IMR-90 (cell line): Measurements from ENCODE around the gene B9D1. TPM values are rescaled to one million over a fixed set of nuclear protein-coding genes. Genes with fewer than 3 reads are reported as not detected.
A peak's percentile ranks its signal among the peaks of the same experiment; 100 is the strongest.

Experiments used
- ATAC-seq: fragments of 200-7000 bp; cut with Tn5 transposase; 2 replicates; pipeline ENCODE4 v1.9.1; 2020; ENCODE audit warnings: low read depth, mild to moderate bottlenecking, moderate library complexity
- BruUV-seq: library from RNA; stranded (reverse); fragments of 400-500 nt; replicated peaks from 2 replicates; lab custom pipeline; 2021; lab: Mats Ljungman, UMichigan
- CTCF ChIA-PET: fragments of 300-600 bp; formaldehyde crosslinking; extraction: SDS; loops from one replicate; lab custom pipeline; 2021; ENCODE audit warnings: antibody characterized with exemption; lab: Yijun Ruan, JAX
- POLR2A ChIA-PET: fragments of 300-600 bp; sonication (Branson Sonifier 250); formaldehyde crosslinking; loops from one replicate; lab custom pipeline; 2022; ENCODE audit warnings: antibody characterized with exemption; ENCODE audit not compliant: unreplicated experiment; lab: Charles Lee
- DNase-seq: peaks from one replicate; pipeline ENCODE4 v3.0.0; 2013
- H2AFZ ChIP-seq: replicated peaks from 2 replicates; pipeline ENCODE3; 2013; ENCODE audit warnings: low read length, mild to moderate bottlenecking; ENCODE audit not compliant: poor library complexity
- H2AK5ac ChIP-seq: 2 replicates; pipeline ENCODE4 v1.6.1; 2013; ENCODE audit warnings: low read depth, low read length, inconsistent platforms
- H2AK9ac ChIP-seq: replicated peaks from 2 replicates; pipeline ENCODE3; 2013; ENCODE audit warnings: mild to moderate bottlenecking, low read depth, low read length, moderate library complexity; ENCODE audit not compliant: poor library complexity
- H2BK120ac ChIP-seq: 2 replicates; pipeline ENCODE4 v1.6.1; 2013; ENCODE audit warnings: low read depth, low read length, inconsistent platforms
- H2BK15ac ChIP-seq: 3 replicates; pipeline ENCODE4 v1.6.1; 2013; ENCODE audit warnings: low read depth, low read length, inconsistent platforms
- H2BK20ac ChIP-seq: 2 replicates; pipeline ENCODE4 v1.6.1; 2013; ENCODE audit warnings: low read depth, mild to moderate bottlenecking, inconsistent platforms, low read length, moderate library complexity
- H2BK5ac ChIP-seq: 2 replicates; pipeline ENCODE4 v1.6.1; 2013; ENCODE audit warnings: mild to moderate bottlenecking, low read depth, low read length, inconsistent platforms; ENCODE audit not compliant: poor library complexity, severe bottlenecking
- H3K14ac ChIP-seq: replicated peaks from 2 replicates; pipeline ENCODE4 v1.6.1; 2013; ENCODE audit warnings: low read depth, low read length, inconsistent platforms
- H3K18ac ChIP-seq: 2 replicates; pipeline ENCODE4 v1.6.1; 2013; ENCODE audit warnings: low read depth, low read length, control low read depth
- H3K23ac ChIP-seq: 2 replicates; pipeline ENCODE4 v1.6.1; 2013; ENCODE audit warnings: low read depth, low read length, inconsistent platforms
- H3K27ac ChIP-seq: 2 replicates; pipeline ENCODE4 v1.5.1; 2013; ENCODE audit warnings: mild to moderate bottlenecking, control low read depth, low read length; ENCODE audit not compliant: insufficient read depth
- H3K27me3 ChIP-seq: 2 replicates; pipeline ENCODE4 v1.6.1; 2013; ENCODE audit warnings: low read length; ENCODE audit not compliant: control insufficient read depth, insufficient read depth
- H3K36me3 ChIP-seq: 2 replicates; pipeline ENCODE4 v1.6.1; 2013; ENCODE audit warnings: low read length, mixed read lengths; ENCODE audit not compliant: control insufficient read depth, insufficient read depth
- H3K4ac ChIP-seq: 2 replicates; pipeline ENCODE4 v1.6.1; 2013; ENCODE audit warnings: low read depth, low read length, inconsistent platforms
- H3K4me1 ChIP-seq: 2 replicates; pipeline ENCODE4 v1.6.1; 2013; ENCODE audit warnings: low read length, mixed read lengths; ENCODE audit not compliant: control insufficient read depth, insufficient read depth
- H3K4me2 ChIP-seq: 2 replicates; pipeline ENCODE4 v1.6.1; 2013; ENCODE audit warnings: low read depth, mild to moderate bottlenecking, control low read depth, low read length, moderate library complexity
- H3K4me3 ChIP-seq: 2 replicates; pipeline ENCODE4 v1.5.1; 2013; ENCODE audit warnings: low read depth, mild to moderate bottlenecking, control low read depth, low read length, moderate library complexity; ENCODE audit not compliant: insufficient read depth
- H3K56ac ChIP-seq: 2 replicates; pipeline ENCODE4 v1.6.1; 2013; ENCODE audit warnings: low read length, inconsistent platforms; ENCODE audit not compliant: insufficient read depth; ENCODE audit errors: extremely low read depth
- H3K79me1 ChIP-seq, 2 experiments: 2 replicates each; pipeline ENCODE4 v1.6.1; 2013; ENCODE audit warnings: low read length in 2 of 2, inconsistent platforms in 1 of 2, low read depth in 1 of 2
- H3K9ac ChIP-seq: 2 replicates; pipeline ENCODE4 v1.6.1; 2013; ENCODE audit warnings: low read depth, low read length, control low read depth
- H3K9me1 ChIP-seq: 2 replicates; pipeline ENCODE4 v1.6.1; 2013; ENCODE audit warnings: low read length, inconsistent platforms; ENCODE audit not compliant: insufficient read depth
- H3K9me3 ChIP-seq: 2 replicates; pipeline ENCODE4 v1.6.1; 2013; ENCODE audit warnings: low read length; ENCODE audit not compliant: control insufficient read depth, insufficient read depth
- H4K20me1 ChIP-seq: 2 replicates; pipeline ENCODE4 v1.6.1; 2013; ENCODE audit warnings: low read length, inconsistent platforms; ENCODE audit not compliant: insufficient read depth
- H4K5ac ChIP-seq: 2 replicates; pipeline ENCODE4 v1.6.1; 2013; ENCODE audit warnings: mild to moderate bottlenecking, low read depth, low read length, control low read depth
- H4K8ac ChIP-seq, 2 experiments: 2 replicates each; pipeline ENCODE4 v1.6.1; 2013; ENCODE audit warnings: low read depth in 2 of 2, low read length in 2 of 2, control low read depth in 1 of 2, inconsistent platforms in 1 of 2
- H4K91ac ChIP-seq: 2 replicates; pipeline ENCODE4 v1.6.1; 2013; ENCODE audit warnings: low read depth, low read length, inconsistent platforms; ENCODE audit not compliant: insufficient read depth
- MAFK ChIP-seq: IDR thresholded peaks from 2 replicates; pipeline ENCODE4 v1.6.1; 2012; ENCODE audit warnings: low read depth, low read length, improper control_type of control experiment
- MXI1 ChIP-seq: IDR thresholded peaks from 2 replicates; pipeline ENCODE4 v1.6.1; 2012; ENCODE audit warnings: low read depth, mild to moderate bottlenecking, low read length, moderate library complexity, borderline replicate concordance
- NFE2L2 ChIP-seq: fragments of 150-350 bp; IDR thresholded peaks from 2 replicates; pipeline ENCODE4 v1.6.1; 2016; ENCODE audit warnings: low read depth, mild to moderate bottlenecking, low read length
- RAD21 ChIP-seq: IDR thresholded peaks from 2 replicates; pipeline ENCODE4 v1.6.1; 2012; ENCODE audit warnings: low read length, improper control_type of control experiment
- WGBS, 2 experiments: methylation state at CpG; one replicate each; pipeline versions ENCODE4 v1.1.5 to v1.1.7; 2013; ENCODE audit warnings: missing lambda C conversion rate in 2 of 2; ENCODE audit not compliant: insufficient read length in 1 of 2; ENCODE audit errors: extremely low coverage in 2 of 2; 5-methylcytosine and 5-hydroxymethylcytosine counted together
- dilution Hi-C: fragments of 300-500 bp; cut with HindIII; formaldehyde crosslinking; loops from one replicate; pipeline ENCODE4 v1.14.3; 2018; ENCODE audit warnings: low sequenced_read_pairs; ENCODE audit not compliant: unreplicated experiment
- in situ Hi-C: fragments of 300-500 bp; cut with MboI; formaldehyde crosslinking; loops from 3 replicates; pipeline ENCODE4 v1.14.3; 2019; ENCODE audit warnings: low sequenced_read_pairs, inconsistent platforms, mixed read lengths
- intact Hi-C: fragments of 100-400 bp; cut with micrococcal nuclease; formaldehyde crosslinking; loops from 2 replicates; pipeline ENCODE4 v1.10.0; 2022
- polyA plus RNA-seq, 3 experiments: library from polyadenylated mRNA; depleted of rRNA; stranded (reverse); fragments of >200 nt; gene quantifications; 2 replicates each; pipeline ENCODE4 v1.2.3, GENCODE V29; 2012; ENCODE audit warnings: low replicate concordance in 1 of 3
- total RNA-seq: library from RNA; depleted of rRNA; stranded (reverse); fragments of >200 nt; gene quantifications from 2 replicates; pipeline ENCODE4 v1.2.3, GENCODE V29; 2012

B9D1 gene
- total and polyA plus RNA-seq, 2 of the 4 experiments (the other 2 are of a cell fraction): 42.5 to 43.8 TPM

GRCh38 chr17:19322129-19322505 is 40.4 kb downstream of the B9D1 start:
- DNase-seq (no peak), ATAC-seq (no peak)
- peaks cover 9% of the 10 kb centered on the region for H3K4me1 ChIP-seq
- H3K79me1 ChIP-seq: peaks cover 5 to 31% of the 10 kb centered on the region in 2 experiments; a peak in 3 of 4 replicates
- WGBS, 2 experiments: 100% methylated on average over 1 of the region's 5 CpGs; no CpG with 5 or more reads in 1 of the 2 experiments
- peak overlapping the region; percentile 19 for H2AK9ac ChIP-seq
- no peak overlapping the region for H3K18ac ChIP-seq
- H2BK120ac ChIP-seq: no peak overlapping the region
- H3K4me2 ChIP-seq: no peak overlapping the region
- H4K8ac ChIP-seq: no peak overlapping the region
- intact Hi-C loops: no loop called here
- no peak overlapping the region for H2AFZ ChIP-seq
- H2AK5ac ChIP-seq: no peak overlapping the region
- no peaks in the 10 kb centered on the region for H3K27me3 ChIP-seq
- in situ Hi-C loops: no loop called here
- no peak overlapping the region for H3K14ac ChIP-seq
- TF ChIP-seq MAFK (no peak), MXI1 (no peak), NFE2L2 (no peak), RAD21 (no peak)
- H3K27ac ChIP-seq: no peak overlapping the region
- H3K9me3 ChIP-seq: no peaks in the 10 kb centered on the region
- ChIA-PET POLR2A (no interaction called here), CTCF (no interaction called here)
- no peak overlapping the region for H3K9ac ChIP-seq
- no peak overlapping the region for H2BK20ac ChIP-seq
- H4K5ac ChIP-seq: no peak overlapping the region
- dilution Hi-C loops: no loop called here
- no peak overlapping the region for H3K4me3 ChIP-seq
- no peak overlapping the region for H2BK15ac ChIP-seq
- peaks cover 9% of the 10 kb centered on the region; the same call in 1 of the 2 replicates for H3K36me3 ChIP-seq
- H3K56ac ChIP-seq: no peak overlapping the region
- BruUV-seq: no TSS peak
- no peak overlapping the region for H3K23ac ChIP-seq
- H4K91ac ChIP-seq: no peak overlapping the region
- H3K4ac ChIP-seq: no peak overlapping the region
- H2BK5ac ChIP-seq: no peak overlapping the region
- H4K20me1 ChIP-seq: peaks cover 4% of the 10 kb centered on the region; the same call in 1 of the 2 replicates
- H3K9me1 ChIP-seq: peaks cover 15% of the 10 kb centered on the region
